Esophagus squamous epithelium (tissue), 5 donors: ENCODE data around the gene KIF7. TPM values are rescaled to one million over a fixed set of nuclear protein-coding genes. Genes with fewer than 3 reads are reported as not detected.

Experiments used
- DNase-seq: peaks from one replicate; lab custom pipeline; 2025; lab: John Stamatoyannopoulos, UW
- H3K27ac ChIP-seq, 4 donors: fragments of 200-600 bp; sonication (generic); one replicate each; pipeline ENCODE4 v1.5.1; 2016 to 2019; ENCODE audit warnings: mild to moderate bottlenecking in 1 of 4
- H3K27me3 ChIP-seq, 4 donors: fragments of 200-600 bp; sonication (generic); 1 replicate in 3 of 4; 2 replicates in 1 of 4; pipeline versions ENCODE4 v1.5.1 to v1.6.0; 2017 to 2021; ENCODE audit warnings: antibody characterized with exemption in 1 of 4
- H3K36me3 ChIP-seq, 3 donors: fragments of 200-600 bp; sonication (generic); one replicate each; pipeline ENCODE4 v1.5.1; 2016 to 2019
- H3K4me1 ChIP-seq, 3 donors: fragments of 200-600 bp; sonication (generic); one replicate each; pipeline ENCODE4 v1.5.1; 2017 to 2019
- H3K4me3 ChIP-seq, 4 donors: fragments of 200-600 bp; sonication (generic); 1 replicate in 3 of 4; 2 replicates in 1 of 4; pipeline ENCODE4 v1.5.1; 2016 to 2019; ENCODE audit warnings: mild to moderate bottlenecking in 2 of 4, moderate library complexity in 1 of 4
- H3K9me3 ChIP-seq, 3 donors: fragments of 200-600 bp; sonication (generic); one replicate each; pipeline ENCODE4 v1.5.1; 2016 to 2019
- CTCF ChIP-seq, 6 experiments: fragments of 450-650 bp in 4 of 6; fragments of 200-600 bp in 2 of 6; sonication (generic) in 2 of 6; IDR thresholded peaks; one replicate each; pipeline ENCODE4 v1.5.1; 2016 to 2019; ENCODE audit warnings: antibody characterized with exemption in 6 of 6, mild to moderate bottlenecking in 4 of 6, moderate library complexity in 4 of 6
- POLR2A ChIP-seq, 4 donors: fragments of 450-650 bp; IDR thresholded peaks; one replicate each; pipeline ENCODE4 v1.6.1; 2017; ENCODE audit warnings: antibody characterized with exemption in 4 of 4, mild to moderate bottlenecking in 4 of 4, moderate library complexity in 3 of 4
- WGBS, 2 donors: methylation state at CpG; one replicate each; pipeline ENCODE4 v1.1.5; 2018; 5-methylcytosine and 5-hydroxymethylcytosine counted together
- intact Hi-C: fragments of 100-400 bp; cut with DNase I; formaldehyde crosslinking; loops from one replicate; pipeline ENCODE4 v1.15.0; 2022
- total RNA-seq, 4 donors: library from RNA; depleted of rRNA; stranded (reverse); fragments of >200 nt; gene quantifications; one replicate each; pipeline ENCODE4 v1.1.0, GENCODE V29; 2016
- donor health status: DM: yes; HTN: yes; CAD: no.

The KIF7 gene
- total RNA-seq, 4 donors from 2014 or later, result 0.35 to 3.4 (median 0.54) TPM

GRCh38 chr15:89669309-89669865 is 14.1 kb upstream of the KIF7 start:
- Histone ChIP-seq H3K36me3 (no peaks in the 10 kb centered on the region), H3K4me1 (peaks cover 4 to 23% (median 8%) of the 10 kb centered on the region in 3 donors), H3K27me3 (peaks cover 0 to 9% (median 0%) of the 10 kb centered on the region in 4 donors), H3K4me3 (no peak overlapping the region), H3K9me3 (no peaks in the 10 kb centered on the region), H3K27ac (no peak overlapping the region)
- intact Hi-C loops, result no loop called here
- 77 to 90% methylated on average over 6 to 8 of the region's 9 CpGs for WGBS, 2 donors
- TF ChIP-seq CTCF (IDR thresholded peaks at IDR 0.05), result no peak
- no peak for TF ChIP-seq POLR2A (IDR thresholded peaks at IDR 0.05)
- DNase-seq, result no peak

GRCh38 chr15:89668171-89668570 is 12.9 kb upstream of the KIF7 start:
- no peaks in the 10 kb centered on the region for H3K36me3 ChIP-seq
- WGBS, 2 donors, result 86 to 98% methylated on average over 3 of the region's 3 CpGs
- peaks cover 4 to 28% (median 8%) of the 10 kb centered on the region in 3 donors for H3K4me1 ChIP-seq
- no peaks in the 10 kb centered on the region for H3K9me3 ChIP-seq
- no peak for DNase-seq
- no peak overlapping the region for H3K4me3 ChIP-seq
- H3K27me3 ChIP-seq, result peaks cover 0 to 9% (median 0%) of the 10 kb centered on the region in 4 donors
- intact Hi-C loops, result no loop called here
- TF ChIP-seq POLR2A (IDR thresholded peaks at IDR 0.05), result no peak
- TF ChIP-seq CTCF (IDR thresholded peaks at IDR 0.05), result no peak
- no peak overlapping the region for H3K27ac ChIP-seq

GRCh38 chr15:89667706-89667960 is 12.4 kb upstream of the KIF7 start:
- Histone ChIP-seq H3K9me3 (no peaks in the 10 kb centered on the region), H3K27me3 (peaks cover 0 to 9% (median 0%) of the 10 kb centered on the region in 4 donors), H3K27ac (no peak overlapping the region), H3K4me3 (no peak overlapping the region), H3K4me1 (peaks cover 9 to 32% (median 10%) of the 10 kb centered on the region in 3 donors), H3K36me3 (no peaks in the 10 kb centered on the region)
- TF ChIP-seq CTCF (IDR thresholded peaks at IDR 0.05) (no peak), POLR2A (IDR thresholded peaks at IDR 0.05) (no peak)
- intact Hi-C loops, result no loop called here
- DNase-seq, result no peak
- 89 to 93% methylated on average over 5 to 6 of the region's 7 CpGs for WGBS, 2 donors

GRCh38 chr15:89666858-89667705 is 11.8 kb upstream of the KIF7 start:
- intact Hi-C loops, result no loop called here
- H3K27ac ChIP-seq, result peak overlapping the region in 1 of 4 donors; percentile 94
- no peaks in the 10 kb centered on the region for H3K36me3 ChIP-seq
- WGBS, 2 donors, result 77 to 90% methylated on average over 5 to 7 of the region's 13 CpGs
- H3K4me3 ChIP-seq, result no peak overlapping the region
- peaks cover 0 to 9% (median 0%) of the 10 kb centered on the region in 4 donors for H3K27me3 ChIP-seq
- TF ChIP-seq CTCF (IDR thresholded peaks at IDR 0.05) (no peak), POLR2A (IDR thresholded peaks at IDR 0.05) (no peak)
- H3K9me3 ChIP-seq, result no peaks in the 10 kb centered on the region
- H3K4me1 ChIP-seq, result peaks cover 11 to 34% (median 11%) of the 10 kb centered on the region in 3 donors
- DNase-seq, result no peak
